HuH-7 (cell line): ENCODE measurements around the gene COX5A.

Source experiments
- DNase-seq: peaks from one replicate; pipeline ENCODE4 v3.0.0; 2011; ENCODE audit warnings: low spot score

The COX5A gene

DNA sequence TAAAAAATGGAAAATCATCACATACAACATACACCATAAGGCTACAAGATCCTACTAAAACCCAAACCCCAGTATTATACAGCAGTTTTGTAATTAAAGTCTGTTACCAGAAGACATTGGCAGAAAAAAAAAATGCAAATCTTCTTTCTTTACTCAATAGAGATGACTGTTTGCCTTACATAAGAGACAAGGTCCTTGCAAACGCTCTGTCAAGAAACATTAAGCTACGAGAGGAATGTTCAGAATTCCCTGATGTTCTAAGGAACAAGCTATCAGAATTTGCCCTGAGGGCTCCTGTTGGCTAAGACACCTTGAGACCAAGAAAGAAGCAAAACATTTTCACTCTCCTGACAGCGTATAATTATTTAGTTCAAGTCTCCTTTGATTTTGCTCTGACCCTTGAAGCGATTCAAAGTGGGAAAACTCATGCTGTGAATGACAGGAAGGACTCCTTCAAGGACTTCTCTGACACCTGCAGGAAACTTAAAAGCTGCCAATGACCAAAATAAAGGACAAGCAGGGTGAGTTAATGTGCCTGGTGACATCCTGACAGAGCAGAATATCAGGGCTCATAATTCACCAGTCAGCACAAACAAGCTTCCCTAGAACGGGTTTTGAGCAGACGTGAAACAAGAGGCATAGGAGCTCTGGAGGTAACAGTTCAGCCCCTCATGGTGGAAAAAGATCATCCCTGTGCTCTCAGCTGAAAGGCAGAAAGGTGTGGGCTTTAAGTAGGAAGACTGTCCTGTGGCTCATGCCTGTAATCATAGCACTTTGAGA, 67.2 kb downstream of the COX5A start:
- no peak for DNase-seq
